Measurements from ENCODE around the gene GABRP.

GABRP gene

DNA sequence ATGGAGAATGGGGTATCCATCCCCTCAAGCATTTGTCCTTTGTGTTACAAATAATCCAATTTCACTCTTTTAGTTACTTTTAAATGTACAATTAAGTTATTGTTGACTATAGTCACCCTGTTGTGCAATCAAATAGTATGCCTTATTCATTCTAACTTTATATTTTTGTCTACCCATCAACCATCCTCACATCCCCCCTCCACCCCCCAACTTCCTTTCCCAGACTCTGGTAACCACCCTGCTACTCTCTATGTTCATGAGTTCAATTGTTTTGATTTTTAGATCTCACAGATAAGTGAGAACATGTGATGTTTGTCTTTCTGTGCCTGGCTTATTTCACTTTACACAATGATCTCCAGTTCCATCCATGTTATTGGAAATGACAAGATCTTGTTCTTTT, 62.9 kb downstream of the GABRP start:
- no peak for DNase-seq
- intact Hi-C loops (cut with DNase I) = no loop called here

DNA sequence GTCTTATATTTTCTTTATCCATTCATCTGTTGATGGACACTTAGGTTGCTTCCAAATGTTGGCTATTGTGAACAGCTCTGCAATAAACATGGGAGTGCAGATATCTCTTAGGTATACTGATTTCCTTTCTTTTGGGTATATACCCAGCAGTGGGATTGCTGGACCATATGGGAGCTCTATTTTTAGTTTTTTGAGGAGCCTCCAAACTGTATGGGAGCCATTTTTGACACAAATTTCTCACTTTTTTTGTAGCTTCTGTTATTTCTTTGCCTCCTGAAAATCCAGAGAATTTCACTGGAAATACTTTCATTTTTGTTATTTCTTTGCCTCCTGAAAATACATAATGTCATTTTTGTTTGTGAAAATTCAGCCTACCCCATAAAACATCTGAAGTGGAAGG, 63.3 kb downstream of the GABRP start:
- no peak for DNase-seq

DNA sequence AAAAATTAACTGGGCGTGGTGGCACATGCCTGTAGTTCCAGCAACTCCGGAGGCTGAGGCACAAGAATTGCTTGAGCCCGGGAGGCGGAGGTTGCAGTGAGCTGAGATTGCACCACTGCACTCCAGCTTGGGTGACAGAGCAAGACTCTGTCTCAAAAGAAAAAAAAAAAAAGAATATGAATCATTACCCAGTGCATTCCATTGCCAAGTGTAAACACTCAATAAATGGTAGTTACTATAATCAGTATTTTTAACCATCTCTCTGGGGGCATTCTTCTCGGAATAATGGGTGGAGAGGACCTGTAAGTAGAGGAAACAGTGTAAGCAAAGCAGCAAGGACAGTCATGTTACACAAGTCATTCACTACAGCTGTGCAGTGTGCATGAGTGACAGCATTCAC, 64.5 kb downstream of the GABRP start:
- intact Hi-C loops (cut with DNase I) = no loop called here
- DNase-seq = no peak

More for the DNA sequence above, 63.3 kb downstream of the GABRP start:
- intact Hi-C loops (cut with DNase I) = no loop called here

DNA sequence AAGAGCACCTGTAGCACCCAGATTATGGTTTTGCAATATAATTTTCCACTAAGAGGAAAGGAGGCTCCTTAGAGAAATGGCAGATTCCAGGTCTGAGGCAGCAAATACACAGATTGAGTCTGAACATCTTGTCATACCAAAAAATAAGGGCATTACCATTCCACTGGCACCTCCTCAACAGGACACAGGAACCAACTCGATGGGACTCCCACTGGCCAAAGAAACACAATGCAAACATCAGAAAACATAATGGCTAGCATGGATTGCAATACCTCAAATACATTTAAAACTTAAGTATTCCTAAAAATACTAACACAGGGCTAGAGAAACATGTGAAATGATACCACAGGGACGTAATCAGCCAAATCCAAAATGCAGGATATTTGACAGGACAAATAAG, 65.8 kb downstream of the GABRP start:
- intact Hi-C loops (cut with DNase I) = no loop called here
- no peak for DNase-seq

DNA sequence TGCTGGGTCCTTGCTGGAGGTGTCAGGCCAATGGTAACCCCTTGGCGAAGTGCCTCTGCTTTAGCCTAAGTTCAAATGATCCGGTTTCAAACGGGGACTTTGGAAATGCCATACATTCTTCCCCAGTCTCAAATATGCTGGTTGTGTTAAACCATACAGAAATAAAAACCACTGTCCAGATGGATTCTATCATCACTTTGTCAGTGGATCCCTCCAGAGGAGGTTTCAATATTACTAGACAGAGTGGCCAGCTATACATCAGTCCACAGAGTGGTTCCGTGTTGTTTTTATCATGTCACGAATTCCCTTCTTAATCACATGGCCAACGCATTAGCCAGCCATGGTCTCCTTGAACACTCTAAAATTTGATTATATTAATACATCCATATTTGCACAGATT, 71.0 kb downstream of the GABRP start:
- intact Hi-C loops (cut with DNase I) = no loop called here

DNA sequence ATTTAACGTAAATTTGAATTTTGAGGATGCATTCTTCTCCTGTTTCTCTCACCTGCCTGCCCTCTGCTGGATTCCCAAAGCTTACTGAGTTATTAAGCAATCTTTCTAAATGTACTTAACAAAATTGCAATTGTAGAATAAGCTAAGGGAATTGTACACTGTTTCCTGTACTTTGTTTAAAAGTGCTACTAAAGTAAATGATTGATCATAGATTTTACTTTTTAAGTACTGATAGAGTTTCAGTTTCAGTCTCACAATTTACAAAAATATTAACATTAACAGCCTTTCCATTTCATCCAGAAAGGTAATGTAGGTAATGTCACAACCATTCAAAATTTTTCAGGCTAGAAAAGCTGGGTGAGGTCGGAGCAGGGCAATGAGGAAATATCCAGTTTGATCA, 73.5 kb downstream of the GABRP start:
- no peak for DNase-seq
- intact Hi-C loops (cut with DNase I) = no loop called here

More for the DNA sequence above, 71.0 kb downstream of the GABRP start:
- no peak for DNase-seq

DNA sequence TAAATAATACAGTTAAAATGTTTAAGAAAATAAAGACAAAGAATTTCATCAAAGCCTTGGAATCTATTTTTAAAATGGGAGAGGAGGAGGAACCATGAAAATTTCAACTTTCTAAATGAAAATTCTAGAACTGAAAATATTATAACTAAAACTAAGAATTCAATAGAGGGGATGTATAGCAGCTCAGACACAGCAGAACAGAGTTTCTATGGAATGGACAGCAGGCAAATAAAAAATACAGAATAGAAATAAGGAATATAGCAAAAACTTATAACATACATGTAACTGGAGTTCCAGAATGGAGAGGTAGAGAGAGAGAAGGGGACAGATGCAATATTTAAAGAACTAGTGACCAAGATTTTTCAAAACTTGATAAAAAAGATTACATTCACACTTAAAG, 76.9 kb downstream of the GABRP start:
- intact Hi-C loops (cut with DNase I) = no loop called here
- no peak for DNase-seq

DNA sequence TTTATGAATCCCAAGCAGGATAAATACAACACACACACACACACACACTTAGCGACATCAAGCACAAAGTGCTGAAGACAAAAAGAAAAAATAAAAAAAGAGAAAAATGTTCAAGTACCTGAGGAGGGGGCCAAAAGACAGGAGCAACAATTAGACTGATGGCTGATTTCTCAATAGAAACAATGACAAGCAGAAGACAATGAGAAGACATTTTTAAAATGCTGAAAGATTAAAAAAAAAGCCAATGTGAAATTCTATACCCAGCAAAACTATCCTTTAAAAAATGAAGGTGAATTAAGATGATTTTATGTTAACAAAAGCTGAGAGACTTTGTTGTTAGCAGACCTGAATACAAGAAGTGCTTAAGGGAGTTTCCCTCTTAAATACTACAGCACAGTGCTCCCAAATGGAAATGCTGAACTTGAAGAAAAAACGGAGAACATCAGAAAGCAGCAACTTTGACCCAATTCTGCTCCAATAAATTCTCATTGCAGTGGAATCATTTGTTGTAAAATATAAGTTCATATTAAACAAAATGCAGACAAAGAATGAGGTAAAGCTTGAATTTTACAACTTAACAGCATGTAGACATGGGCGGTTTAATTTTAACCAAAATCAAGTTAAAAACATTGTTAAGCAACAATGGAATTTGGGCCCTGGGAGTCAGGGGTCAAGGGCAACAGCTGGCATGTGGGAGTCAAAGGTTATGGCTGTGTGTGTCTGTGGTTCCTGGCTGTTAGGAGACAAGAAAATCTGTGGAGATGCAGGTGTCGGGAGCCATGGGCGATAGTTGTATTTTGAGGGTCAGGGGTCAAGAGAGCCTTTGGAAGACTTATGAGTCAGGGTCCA, 77.5 kb downstream of the GABRP start:
- intact Hi-C loops (cut with DNase I) = no loop called here
- DNase-seq = no peak

DNA sequence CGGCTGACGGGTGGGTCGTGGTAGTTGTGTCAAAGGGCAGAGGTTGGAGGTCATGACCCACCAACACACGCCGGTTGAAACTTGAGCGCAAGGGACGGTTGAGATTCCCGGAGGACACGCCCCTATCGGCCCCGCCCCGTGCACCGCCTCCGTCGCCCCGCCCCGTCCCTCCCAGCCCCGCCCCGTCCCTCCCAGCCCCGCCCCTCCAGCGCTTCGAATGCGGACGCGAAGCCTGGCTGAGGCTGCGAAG, 78.1 kb downstream of the GABRP start:
- DNase-seq = no peak
- intact Hi-C loops (cut with DNase I) = no loop called here

DNA sequence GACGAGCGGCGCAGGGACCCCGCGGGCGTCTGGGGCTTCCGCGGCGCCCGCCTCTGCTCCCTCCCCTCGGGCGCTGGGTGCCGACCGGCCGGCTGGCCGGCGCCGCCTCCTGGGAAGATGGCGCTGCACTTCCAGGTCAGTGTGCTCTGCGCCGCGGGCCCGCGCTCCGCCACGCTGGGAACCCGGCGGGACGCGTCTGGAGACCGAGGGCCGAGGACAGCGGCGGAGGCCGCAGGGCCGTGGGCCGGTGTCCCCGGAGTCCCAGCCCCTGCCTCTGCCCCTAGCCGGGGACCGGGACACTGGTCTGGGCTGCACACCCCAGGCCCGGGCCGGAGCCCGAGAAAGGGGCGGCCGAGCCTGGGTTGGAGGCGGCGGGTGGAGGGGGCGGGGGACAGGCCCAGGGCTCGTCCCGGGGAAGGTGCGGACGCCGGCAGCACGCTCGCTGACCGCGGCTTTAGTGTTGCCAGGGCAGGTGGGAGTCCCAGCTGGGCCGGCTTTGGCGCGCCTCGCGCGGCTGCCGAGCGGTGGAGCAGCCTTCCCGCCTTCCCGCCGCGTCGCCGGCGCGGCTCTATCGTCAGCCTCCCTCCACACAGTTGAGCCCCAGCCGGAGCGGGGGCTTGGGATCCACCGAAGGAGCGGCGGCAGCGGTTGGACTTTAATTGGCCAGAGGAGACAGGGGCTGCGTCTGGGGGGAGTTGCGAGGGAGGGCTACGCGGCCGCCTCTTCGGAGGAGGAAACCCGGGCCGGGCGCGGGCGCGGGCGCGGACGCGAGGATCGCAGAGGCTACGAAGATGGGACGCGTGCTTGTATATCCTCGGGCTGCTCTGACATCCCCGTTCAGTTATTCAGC, 78.6 kb downstream of the GABRP start, which contains the start of gene RANBP17:
Gene RANBP17 (plus strand): TSS at position 102 of the 850 bp plus-strand sequence.
- DNase-seq = peak in 4 of 42 donors; percentile 1 to 13 (median 7)
- intact Hi-C loops (cut with DNase I) = no loop called here

DNA sequence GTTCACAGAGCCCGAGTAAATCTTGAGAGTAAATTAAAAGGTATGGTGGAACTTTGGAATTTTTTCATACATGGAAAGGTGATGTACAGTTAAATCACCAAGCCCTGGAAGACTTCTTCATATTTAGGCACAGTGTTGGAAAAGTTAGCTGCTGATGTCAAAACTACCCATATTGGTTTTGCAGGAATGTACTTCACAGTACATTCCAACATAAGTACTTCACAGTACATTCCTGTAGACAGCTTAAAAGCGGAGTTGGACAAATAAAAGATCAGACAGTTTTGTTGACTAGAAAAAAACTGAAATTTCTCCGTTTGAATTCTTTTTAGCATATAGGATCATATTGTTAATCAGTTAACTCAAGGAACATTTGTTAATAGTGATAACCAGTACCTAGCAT, 80.1 kb downstream of the GABRP start:
- intact Hi-C loops (cut with DNase I) = no loop called here
- no peak for DNase-seq

Measured in head of caudate nucleus (tissue), 42 donors.